ENCODE measurements around the gene RPH3AL. TPM values are rescaled to one million over a fixed set of nuclear protein-coding genes. Genes with fewer than 3 reads are reported as not detected.

RPH3AL gene
- total and polyA plus RNA-seq, 9 donors, result 5.8 to 43.8 (median 21.0) TPM

- H3K4me1 ChIP-seq (ENCODE audit: insufficient read depth), result peaks cover 31% of the 10 kb centered on the region
- 41 to 77% (median 75%) methylated on average over 7 to 8 of the region's 8 CpGs for WGBS, 3 donors
- no peak for DNase-seq
- H3K27me3 ChIP-seq, result no peaks in the 10 kb centered on the region
- TF ChIP-seq CTCF (IDR thresholded peaks at IDR 0.05), result no peak
- TF ChIP-seq POLR2A (IDR thresholded peaks at IDR 0.05), result no peak
- TF ChIP-seq EP300 (IDR thresholded peaks at IDR 0.05), result no peak
- intact Hi-C loops (cut with DNase I), result no loop called here
- no peak overlapping the region for H3K4me3 ChIP-seq
- H3K36me3 ChIP-seq, result no peaks in the 10 kb centered on the region
- H3K9me3 ChIP-seq, result no peaks in the 10 kb centered on the region
- H3K27ac ChIP-seq, result peak overlapping the region in 1 of 2 donors; percentile 66
Measured at GRCh38 chr17:353213-353837, 718 bp upstream of the RPH3AL start.

GRCh38 chr17:351875-352420, 659 bp downstream of the RPH3AL start:
- intact Hi-C loops (cut with DNase I), result no loop called here
- Histone ChIP-seq H3K4me3 (no peak overlapping the region), H3K36me3 (no peaks in the 10 kb centered on the region), H3K27me3 (no peaks in the 10 kb centered on the region), H3K27ac (peak overlapping the region in 1 of 2 donors; percentile 66), H3K4me1 (ENCODE audit: insufficient read depth) (peaks cover 30% of the 10 kb centered on the region), H3K9me3 (no peaks in the 10 kb centered on the region)
- no peak for DNase-seq
- TF ChIP-seq EP300 (IDR thresholded peaks at IDR 0.05), result no peak
- no peak for TF ChIP-seq CTCF (IDR thresholded peaks at IDR 0.05)
- no peak for TF ChIP-seq POLR2A (IDR thresholded peaks at IDR 0.05)
- 93 to 95% (median 94%) methylated on average over 19 of the region's 19 CpGs for WGBS, 3 donors

- no peak for DNase-seq
- 91 to 92% (median 91%) methylated on average over 6 of the region's 6 CpGs for WGBS, 3 donors
- H3K27ac ChIP-seq, result no peak overlapping the region
- peaks cover 30% of the 10 kb centered on the region for H3K4me1 ChIP-seq (ENCODE audit: insufficient read depth)
- no peak for TF ChIP-seq CTCF (IDR thresholded peaks at IDR 0.05)
- TF ChIP-seq POLR2A (IDR thresholded peaks at IDR 0.05), result no peak
- no peak for TF ChIP-seq EP300 (IDR thresholded peaks at IDR 0.05)
- H3K4me3 ChIP-seq, result no peak overlapping the region
- H3K36me3 ChIP-seq, result no peaks in the 10 kb centered on the region
- intact Hi-C loops (cut with DNase I), result no loop called here
- H3K27me3 ChIP-seq, result no peaks in the 10 kb centered on the region
- no peaks in the 10 kb centered on the region for H3K9me3 ChIP-seq
Measured at GRCh38 chr17:351449-351738, 1.2 kb downstream of the RPH3AL start.

GRCh38 chr17:350706-351448, 1.7 kb downstream of the RPH3AL start:
- intact Hi-C loops (cut with DNase I), result no loop called here
- no peak for TF ChIP-seq CTCF (IDR thresholded peaks at IDR 0.05)
- TF ChIP-seq EP300 (IDR thresholded peaks at IDR 0.05), result peak; percentile 64
- no peaks in the 10 kb centered on the region for H3K36me3 ChIP-seq
- H3K4me3 ChIP-seq, result no peak overlapping the region
- H3K4me1 ChIP-seq (ENCODE audit: insufficient read depth), result peaks cover 30% of the 10 kb centered on the region
- H3K9me3 ChIP-seq, result no peaks in the 10 kb centered on the region
- no peaks in the 10 kb centered on the region for H3K27me3 ChIP-seq
- DNase-seq, result peak; percentile 73 to 87 (median 81)
- 42 to 54% (median 47%) methylated on average over 8 of the region's 8 CpGs for WGBS, 3 donors
- H3K27ac ChIP-seq, result peak overlapping the region in 1 of 2 donors; percentile 47

Measured in ovary (tissue), 9 donors.